ENCODE measurements around the gene PLAAT1.

GRCh38 chr3:193250492-193250891 lies 9.5 kb downstream of the PLAAT1 start:
- TF ChIP-seq CTCF (IDR thresholded peaks at IDR 0.05; ENCODE audit: low read length) (no peak), EZH2 (IDR thresholded peaks at IDR 0.05; ENCODE audit: borderline replicate concordance, low read length) (no peak)
